Measurements from ENCODE around the gene FKBP14.

Gene FKBP14

GRCh38 chr7:30019387-30019786 is 7.1 kb downstream of the FKBP14 start:
- Histone ChIP-seq H2AFZ (ENCODE audit: low read depth, low read length, severe bottlenecking) (no peak overlapping the region), H3K4me3 (ENCODE audit: insufficient read depth, low read length, poor library complexity, severe bottlenecking) (no peak overlapping the region), H3K4me2 (ENCODE audit: low read depth, low read length, poor library complexity, severe bottlenecking) (no peak overlapping the region), H3K27me3 (ENCODE audit: low read length) (no peaks in the 10 kb centered on the region), H4K20me1 (ENCODE audit: low read depth, low read length) (0 out of 2 replicates have a peak, but pooled peaks cover 4% of the 10 kb centered on the region), H3K9ac (ENCODE audit: low read length) (no peak overlapping the region), H3F3A (ENCODE audit: insufficient read depth) (peaks cover 9% of the 10 kb centered on the region), H3K9me2 (replicated peaks; ENCODE audit: insufficient read depth, low read length) (no peaks in the 10 kb centered on the region), H3K27ac (ENCODE audit: low read depth, low read length) (no peak overlapping the region), H3K9me3 (ENCODE audit: insufficient read depth, low read length) (no peaks in the 10 kb centered on the region), H3K36me3 (ENCODE audit: low read length) (peaks cover 12% of the 10 kb centered on the region; the same call in 1 of the 2 replicates), H3K79me2 (ENCODE audit: insufficient read depth, low read length) (peaks cover 10% of the 10 kb centered on the region; the same call in 1 of the 2 replicates)
- TF ChIP-seq, protein P1, sequence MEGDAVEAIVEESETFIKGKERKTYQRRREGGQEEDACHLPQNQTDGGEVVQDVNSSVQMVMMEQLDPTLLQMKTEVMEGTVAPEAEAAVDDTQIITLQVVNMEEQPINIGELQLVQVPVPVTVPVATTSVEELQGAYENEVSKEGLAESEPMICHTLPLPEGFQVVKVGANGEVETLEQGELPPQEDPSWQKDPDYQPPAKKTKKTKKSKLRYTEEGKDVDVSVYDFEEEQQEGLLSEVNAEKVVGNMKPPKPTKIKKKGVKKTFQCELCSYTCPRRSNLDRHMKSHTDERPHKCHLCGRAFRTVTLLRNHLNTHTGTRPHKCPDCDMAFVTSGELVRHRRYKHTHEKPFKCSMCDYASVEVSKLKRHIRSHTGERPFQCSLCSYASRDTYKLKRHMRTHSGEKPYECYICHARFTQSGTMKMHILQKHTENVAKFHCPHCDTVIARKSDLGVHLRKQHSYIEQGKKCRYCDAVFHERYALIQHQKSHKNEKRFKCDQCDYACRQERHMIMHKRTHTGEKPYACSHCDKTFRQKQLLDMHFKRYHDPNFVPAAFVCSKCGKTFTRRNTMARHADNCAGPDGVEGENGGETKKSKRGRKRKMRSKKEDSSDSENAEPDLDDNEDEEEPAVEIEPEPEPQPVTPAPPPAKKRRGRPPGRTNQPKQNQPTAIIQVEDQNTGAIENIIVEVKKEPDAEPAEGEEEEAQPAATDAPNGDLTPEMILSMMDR (IDR thresholded peaks at IDR 0.05; ENCODE audit: insufficient read depth, low read length, poor library complexity, severe bottlenecking), result peak; percentile 25
- no peak for TF ChIP-seq EZH2phosphoT487 (conservative IDR thresholded peaks at IDR 0.05; ENCODE audit: low read length)

DNA sequence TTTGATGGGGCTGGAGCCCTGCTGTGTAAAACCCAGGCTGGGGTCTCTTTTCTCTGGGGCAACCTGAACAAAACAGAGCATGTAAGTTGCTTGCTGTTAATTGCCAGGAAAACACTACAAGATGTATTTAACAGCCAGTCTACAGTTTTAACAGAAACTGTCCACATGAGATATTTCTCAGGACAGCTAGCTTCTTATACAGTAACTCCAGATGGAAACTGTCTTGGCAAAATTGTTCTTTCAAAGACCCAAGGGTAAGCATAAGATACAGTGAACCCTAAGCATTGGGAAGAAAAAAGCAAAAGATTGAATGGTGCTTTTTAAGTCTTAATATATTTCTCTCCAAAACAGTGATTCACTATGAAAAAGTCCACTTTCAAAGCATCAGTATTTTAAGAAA is 8.1 kb downstream of the FKBP14 start:
- no peak overlapping the region for H3K9ac ChIP-seq (ENCODE audit: low read length)
- H4K20me1 ChIP-seq (ENCODE audit: low read depth, low read length), result 0 out of 2 replicates have a peak, but pooled peaks cover 4% of the 10 kb centered on the region
- H3K27ac ChIP-seq (ENCODE audit: low read depth, low read length), result no peak overlapping the region
- TF ChIP-seq, protein P1 (IDR thresholded peaks at IDR 0.05; ENCODE audit: insufficient read depth, low read length, poor library complexity, severe bottlenecking), result no peak
- no peak for TF ChIP-seq EZH2phosphoT487 (conservative IDR thresholded peaks at IDR 0.05; ENCODE audit: low read length)
- no peak overlapping the region for H3K4me3 ChIP-seq (ENCODE audit: insufficient read depth, low read length, poor library complexity, severe bottlenecking)
- H3K9me3 ChIP-seq (ENCODE audit: insufficient read depth, low read length), result no peaks in the 10 kb centered on the region
- no peak overlapping the region for H3K4me2 ChIP-seq (ENCODE audit: low read depth, low read length, poor library complexity, severe bottlenecking)
- H3K36me3 ChIP-seq (ENCODE audit: low read length), result peaks cover 16% of the 10 kb centered on the region; the same call in 1 of the 2 replicates
- H3K9me2 ChIP-seq (replicated peaks; ENCODE audit: insufficient read depth, low read length), result no peaks in the 10 kb centered on the region
- H3F3A ChIP-seq (ENCODE audit: insufficient read depth), result peaks cover 9% of the 10 kb centered on the region
- H3K27me3 ChIP-seq (ENCODE audit: low read length), result no peaks in the 10 kb centered on the region
- peaks cover 7% of the 10 kb centered on the region; the same call in 1 of the 2 replicates for H3K79me2 ChIP-seq (ENCODE audit: insufficient read depth, low read length)
- H2AFZ ChIP-seq (ENCODE audit: low read depth, low read length, severe bottlenecking), result no peak overlapping the region

DNA sequence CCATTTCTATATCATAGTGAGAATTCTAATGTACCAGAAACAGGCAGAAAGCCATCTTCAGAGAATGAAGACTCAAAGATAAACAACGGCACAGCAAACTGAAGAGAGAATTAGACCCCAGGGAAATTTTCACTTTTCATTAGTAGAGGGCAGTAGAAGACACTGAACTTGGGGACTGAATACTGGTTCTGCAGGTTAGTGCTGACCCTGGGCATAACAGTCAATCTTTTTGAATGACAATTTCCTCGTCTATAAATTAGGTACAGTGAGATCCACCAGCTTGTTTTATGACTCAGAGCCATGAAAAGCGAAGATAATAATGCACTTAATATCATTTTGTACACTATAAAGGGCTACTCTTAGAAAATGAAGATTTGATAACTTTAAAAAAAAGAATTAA is 13.7 kb downstream of the FKBP14 start:
- Histone ChIP-seq H3F3A (ENCODE audit: insufficient read depth) (no peaks in the 10 kb centered on the region), H2AFZ (ENCODE audit: low read depth, low read length, severe bottlenecking) (no peak overlapping the region), H3K27me3 (ENCODE audit: low read length) (no peaks in the 10 kb centered on the region), H3K4me3 (ENCODE audit: insufficient read depth, low read length, poor library complexity, severe bottlenecking) (no peak overlapping the region), H3K9me2 (replicated peaks; ENCODE audit: insufficient read depth, low read length) (no peaks in the 10 kb centered on the region), H3K36me3 (ENCODE audit: low read length) (peaks cover 13% of the 10 kb centered on the region; the same call in 1 of the 2 replicates), H3K27ac (ENCODE audit: low read depth, low read length) (no peak overlapping the region), H3K9ac (ENCODE audit: low read length) (no peak overlapping the region), H3K9me3 (ENCODE audit: insufficient read depth, low read length) (no peaks in the 10 kb centered on the region), H3K4me2 (ENCODE audit: low read depth, low read length, poor library complexity, severe bottlenecking) (no peak overlapping the region), H3K79me2 (ENCODE audit: insufficient read depth, low read length) (no peaks in the 10 kb centered on the region), H4K20me1 (ENCODE audit: low read depth, low read length) (no peaks in the 10 kb centered on the region)
- TF ChIP-seq EZH2phosphoT487 (conservative IDR thresholded peaks at IDR 0.05; ENCODE audit: low read length), result no peak
- TF ChIP-seq, protein P1 (IDR thresholded peaks at IDR 0.05; ENCODE audit: insufficient read depth, low read length, poor library complexity, severe bottlenecking), result no peak

Data from SU-DHL-6 (cell line).